Measurements from ENCODE around the gene CHST5.
A peak's percentile ranks its signal among the peaks of the same experiment; 100 is the strongest.

CHST5 gene

DNA sequence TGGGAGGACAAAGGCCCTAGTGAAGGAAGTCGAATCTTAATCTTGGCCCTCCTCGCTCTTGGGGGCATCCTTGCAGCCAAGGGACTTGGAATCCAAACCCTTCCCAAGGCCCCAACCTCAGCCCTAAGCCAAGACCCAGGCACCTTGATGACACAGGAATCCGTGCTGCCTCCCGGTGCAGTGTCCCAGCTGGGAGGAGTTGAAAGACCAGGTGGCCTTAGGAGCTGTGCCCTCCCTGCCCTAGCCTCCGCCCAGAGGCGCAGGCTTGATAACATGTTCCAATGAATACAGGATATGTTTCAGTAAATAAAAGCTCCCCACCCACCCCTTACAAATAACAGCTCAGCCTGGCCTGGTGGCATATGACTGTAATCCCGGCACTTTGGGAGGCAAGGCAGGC lies at the start of gene CHST5:
Gene CHST5, minus strand, starts transcription at position 208 of the 400 bp plus-strand sequence. CDS start 5,724 bp downstream, outside the sequence.
- Histone ChIP-seq H3K36me3 (peaks cover 0 to 6% (median 0%) of the 10 kb centered on the region in 11 experiments; a peak in 3 of 22 replicates), H3K9me3 (replicated peaks in 1 of 11) (no peaks in the 10 kb centered on the region), H3K4me2 (peak within 1 kb of the TSS in 8 of 11 experiments; percentile 57 to 84 (median 72); a peak in 16 of 22 replicates), H3K27me3 (no peaks in the 10 kb centered on the region), H3K9ac (peak within 1 kb of the TSS in 1 of 11 experiments; percentile 23; a peak in 1 of 22 replicates), H4K20me1 (peaks cover 0 to 9% (median 0%) of the 10 kb centered on the region in 11 experiments; a peak in 1 of 22 replicates), H3K4me1 (peaks cover 0 to 19% (median 14%) of the 10 kb centered on the region in 10 experiments; a peak in 17 of 20 replicates), H3K27ac (peak within 1 kb of the TSS in 2 of 11 experiments; percentile 17 to 30; a peak in 1 of 22 replicates), H3K4me3 (no peak within 1 kb of the TSS)
- TF ChIP-seq Cebpa-rat (IDR thresholded peaks at IDR 0.05) = 0 out of 22 replicates have a peak, but pooled peaks of 1 of the 11 experiments have one; percentile 11

DNA sequence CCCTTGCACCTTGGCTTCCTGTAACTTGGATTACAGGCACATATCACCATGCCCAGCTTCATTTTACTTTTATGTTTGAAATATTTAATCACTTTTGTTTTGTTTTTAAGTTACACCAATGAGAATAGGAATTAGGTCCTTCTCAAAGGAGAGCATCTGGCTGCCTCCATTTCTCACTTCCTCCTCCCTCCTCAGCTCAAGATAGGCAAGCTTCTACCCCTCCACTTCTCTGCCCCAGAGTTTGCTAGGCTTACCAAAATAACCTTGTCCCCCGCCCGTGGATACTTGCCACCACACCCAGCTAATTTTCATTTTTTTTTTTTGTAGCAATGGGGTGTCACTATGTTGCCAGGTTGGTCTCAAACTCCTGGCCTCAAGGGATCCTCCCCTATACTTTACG lies 48.2 kb upstream of the CHST5 start:
- Histone ChIP-seq H3K36me3 (peaks cover 15 to 58% (median 34%) of the 10 kb centered on the region in 11 experiments; a peak in 21 of 22 replicates), H3K27me3 (no peaks in the 10 kb centered on the region), H3K4me1 (peaks cover 5 to 18% (median 11%) of the 10 kb centered on the region in 10 experiments; a peak in 17 of 20 replicates), H3K4me3 (no peak overlapping the region), H3K9ac (no peak overlapping the region), H4K20me1 (peaks cover 0 to 8% (median 0%) of the 10 kb centered on the region in 11 experiments; a peak in 5 of 22 replicates), H3K9me3 (replicated peaks in 1 of 11) (no peaks in the 10 kb centered on the region), H3K27ac (no peak overlapping the region), H3K4me2 (no peak overlapping the region; a peak in 1 of 22 replicates)
- TF ChIP-seq Cebpa-rat (IDR thresholded peaks at IDR 0.05) = no peak

DNA sequence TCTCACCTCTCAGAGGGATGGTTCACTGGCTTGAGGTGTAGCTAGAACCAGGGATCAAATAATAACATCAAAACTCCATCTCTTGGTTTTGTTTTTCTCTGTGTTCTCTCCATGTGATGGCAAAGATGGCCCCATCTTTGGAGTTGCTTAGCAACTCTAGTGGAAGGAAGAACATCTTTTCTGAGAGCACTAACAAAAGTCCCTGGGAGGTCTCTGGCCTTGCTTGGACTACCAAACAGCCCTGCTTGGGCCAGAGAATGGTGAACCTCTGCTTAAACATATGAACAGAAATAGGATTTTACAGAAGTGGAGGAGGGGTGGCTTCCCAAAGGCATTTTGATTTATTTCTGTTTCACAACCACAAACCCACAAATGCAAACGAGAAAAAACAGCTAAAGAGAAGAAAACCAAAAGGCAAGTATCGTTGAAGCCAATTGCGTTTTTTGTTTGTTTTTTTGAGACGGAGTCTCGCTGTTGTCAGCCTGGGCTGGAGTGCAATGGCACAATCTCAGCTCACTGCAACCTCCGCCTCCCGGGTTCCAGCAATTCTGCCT lies 43.5 kb upstream of the CHST5 start:
- peaks cover 61 to 75% (median 68%) of the 10 kb centered on the region in 11 experiments for H3K36me3 ChIP-seq
- no peaks in the 10 kb centered on the region for H3K9me3 ChIP-seq (replicated peaks in 1 of 11)
- no peak for TF ChIP-seq Cebpa-rat (IDR thresholded peaks at IDR 0.05)
- H3K27ac ChIP-seq = no peak overlapping the region; a peak in 1 of 22 replicates
- peaks cover 8 to 51% (median 33%) of the 10 kb centered on the region in 11 experiments; a peak in 19 of 22 replicates for H4K20me1 ChIP-seq
- no peaks in the 10 kb centered on the region for H3K27me3 ChIP-seq
- H3K9ac ChIP-seq = no peak overlapping the region
- H3K4me1 ChIP-seq = peaks cover 6 to 26% (median 19%) of the 10 kb centered on the region in 10 experiments; a peak in 17 of 20 replicates
- no peak overlapping the region for H3K4me3 ChIP-seq
- peak overlapping the region in 10 of 11 experiments; percentile 4 to 67 (median 46); a peak in 18 of 22 replicates for H3K4me2 ChIP-seq

DNA sequence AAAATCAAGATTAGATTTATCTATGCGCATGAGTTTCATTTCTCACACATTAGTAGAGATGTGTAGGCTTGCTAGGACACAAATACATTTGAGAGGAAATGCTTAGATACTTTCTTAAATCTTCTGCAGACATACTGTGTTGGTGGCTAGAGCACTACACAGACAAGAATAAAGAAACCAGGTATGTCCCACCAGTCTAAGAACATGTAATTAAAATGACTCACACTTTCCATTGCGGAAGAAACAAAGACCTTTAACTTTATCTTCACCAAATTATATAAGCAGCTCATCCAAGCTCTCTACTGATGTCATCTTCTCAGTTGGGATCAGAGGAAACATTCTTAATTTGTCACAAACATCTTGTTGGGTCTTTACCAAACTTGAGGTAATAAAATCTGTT lies 42.8 kb upstream of the CHST5 start:
- no peaks in the 10 kb centered on the region for H3K27me3 ChIP-seq
- H3K36me3 ChIP-seq = peaks cover 67 to 81% (median 75%) of the 10 kb centered on the region in 11 experiments
- H3K9ac ChIP-seq = no peak overlapping the region
- H3K27ac ChIP-seq = no peak overlapping the region
- TF ChIP-seq Cebpa-rat (IDR thresholded peaks at IDR 0.05) = no peak
- no peaks in the 10 kb centered on the region for H3K9me3 ChIP-seq (replicated peaks in 1 of 11)
- peaks cover under 1 to 23% (median 18%) of the 10 kb centered on the region in 10 experiments; a peak in 17 of 20 replicates for H3K4me1 ChIP-seq
- peak overlapping the region in 7 of 11 experiments; percentile 4 to 67 (median 44); a peak in 11 of 22 replicates for H3K4me2 ChIP-seq
- H4K20me1 ChIP-seq = peaks cover 8 to 57% (median 39%) of the 10 kb centered on the region in 11 experiments; a peak in 19 of 22 replicates
- H3K4me3 ChIP-seq = no peak overlapping the region

DNA sequence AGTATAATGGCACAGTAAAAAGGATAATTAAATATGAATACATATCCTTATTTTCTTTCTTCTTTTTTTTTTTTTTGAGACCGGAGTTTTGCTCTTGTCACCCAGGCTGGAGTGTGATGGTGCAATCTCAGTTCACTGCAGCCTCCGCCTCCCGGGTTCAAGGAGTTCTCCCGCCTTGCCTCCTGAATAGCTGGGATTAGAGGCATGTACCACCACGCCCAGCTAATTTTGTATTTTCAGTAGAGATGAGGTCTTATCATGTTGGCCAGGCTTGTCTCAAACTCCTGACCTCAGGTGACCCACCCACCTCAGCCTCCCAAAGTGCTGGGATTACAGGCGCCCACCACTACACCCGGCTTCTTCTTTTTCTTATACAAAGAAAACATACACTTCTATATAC lies 42.3 kb upstream of the CHST5 start:
- no peaks in the 10 kb centered on the region for H3K9me3 ChIP-seq (replicated peaks in 1 of 11)
- H3K27ac ChIP-seq = no peak overlapping the region
- H3K27me3 ChIP-seq = no peaks in the 10 kb centered on the region
- TF ChIP-seq Cebpa-rat (IDR thresholded peaks at IDR 0.05) = no peak
- H3K4me2 ChIP-seq = no peak overlapping the region; a peak in 1 of 22 replicates
- H3K36me3 ChIP-seq = peaks cover 72 to 87% (median 80%) of the 10 kb centered on the region in 11 experiments
- H3K4me3 ChIP-seq = no peak overlapping the region
- peaks cover 4 to 23% (median 17%) of the 10 kb centered on the region in 10 experiments; a peak in 19 of 20 replicates for H3K4me1 ChIP-seq
- H4K20me1 ChIP-seq = peaks cover 8 to 62% (median 43%) of the 10 kb centered on the region in 11 experiments; a peak in 20 of 22 replicates
- H3K9ac ChIP-seq = no peak overlapping the region

DNA sequence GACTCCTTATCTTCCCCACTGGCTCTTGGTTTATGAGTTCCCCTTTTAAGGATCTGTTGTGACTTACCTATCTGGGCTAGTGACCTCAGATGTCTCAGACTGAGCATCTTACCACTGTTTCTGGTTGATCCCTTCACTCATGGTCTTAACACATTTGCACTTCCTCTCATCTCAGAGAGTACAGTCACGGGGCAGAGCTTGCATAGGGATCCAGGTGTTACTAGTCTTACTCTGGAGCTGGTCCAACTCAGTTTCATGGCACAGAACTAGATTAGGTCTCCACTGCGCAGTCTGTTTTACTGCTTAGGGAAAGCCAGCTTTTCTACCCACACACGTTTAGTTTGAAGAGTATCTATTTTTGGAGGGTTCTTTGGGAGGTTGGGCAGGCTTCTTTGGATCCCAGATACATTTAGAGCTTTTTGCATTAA lies 40.5 kb upstream of the CHST5 start:
- TF ChIP-seq Cebpa-rat (IDR thresholded peaks at IDR 0.05) = no peak
- Histone ChIP-seq H3K9me3 (replicated peaks in 1 of 11) (no peaks in the 10 kb centered on the region), H3K27me3 (no peaks in the 10 kb centered on the region), H3K4me1 (peaks cover 17 to 34% (median 23%) of the 10 kb centered on the region in 10 experiments), H3K27ac (no peak overlapping the region), H3K36me3 (peaks cover 91 to 100% (median 96%) of the 10 kb centered on the region in 11 experiments), H4K20me1 (peaks cover 17 to 80% (median 60%) of the 10 kb centered on the region in 11 experiments; a peak in 21 of 22 replicates), H3K4me2 (no peak overlapping the region), H3K9ac (no peak overlapping the region), H3K4me3 (no peak overlapping the region)

DNA sequence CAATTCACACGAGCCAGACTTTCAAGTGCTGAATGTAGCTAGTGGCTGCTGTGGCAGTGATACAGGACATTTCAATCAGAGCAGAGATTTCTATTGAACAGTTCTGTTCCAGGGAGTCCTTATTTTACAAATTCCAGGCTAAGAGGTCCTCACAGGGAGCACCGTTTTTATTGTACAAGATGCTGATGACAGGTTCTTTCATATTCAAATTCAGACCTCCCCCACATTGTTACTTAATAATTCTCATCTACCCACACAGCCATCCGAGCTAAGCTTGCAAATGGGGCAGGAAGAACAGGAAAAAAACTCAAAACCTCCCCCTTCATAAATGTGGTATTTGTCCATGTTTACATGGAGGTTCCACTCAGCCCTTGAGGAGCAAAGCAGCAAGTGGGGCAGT lies 40.0 kb upstream of the CHST5 start:
- Histone ChIP-seq H3K4me3 (no peak overlapping the region), H3K36me3 (peaks cover 95 to 100% (median 97%) of the 10 kb centered on the region in 11 experiments), H3K4me2 (no peak overlapping the region), H3K27me3 (no peaks in the 10 kb centered on the region), H3K9ac (no peak overlapping the region), H3K27ac (no peak overlapping the region), H3K9me3 (replicated peaks in 1 of 11) (no peaks in the 10 kb centered on the region), H3K4me1 (peaks cover 17 to 38% (median 25%) of the 10 kb centered on the region in 10 experiments), H4K20me1 (peaks cover 19 to 85% (median 65%) of the 10 kb centered on the region in 11 experiments; a peak in 21 of 22 replicates)
- TF ChIP-seq Cebpa-rat (IDR thresholded peaks at IDR 0.05) = no peak

DNA sequence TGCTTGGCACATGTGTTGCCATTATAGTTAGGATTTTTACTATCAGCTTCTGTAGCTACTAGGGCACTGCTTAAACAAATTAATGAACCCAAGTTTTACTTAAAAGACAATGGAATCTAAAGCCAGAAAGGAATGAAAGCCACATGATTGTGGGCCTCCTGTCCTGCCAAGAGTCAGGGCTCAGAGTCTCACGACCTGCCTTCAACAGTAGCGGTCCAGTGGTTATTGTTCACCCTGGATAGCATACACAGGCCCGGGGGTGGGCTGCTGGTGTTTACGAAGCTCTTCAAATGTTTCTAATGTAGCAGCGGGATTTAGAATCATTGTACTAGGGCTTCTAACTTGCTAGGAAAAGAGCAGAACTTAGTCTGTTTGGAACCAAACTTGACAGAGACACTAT lies 38.0 kb upstream of the CHST5 start:
- Histone ChIP-seq H3K4me2 (no peak overlapping the region), H3K4me1 (peaks cover 22 to 48% (median 39%) of the 10 kb centered on the region in 10 experiments), H3K27me3 (no peaks in the 10 kb centered on the region), H3K27ac (no peak overlapping the region), H3K4me3 (no peak overlapping the region), H3K36me3 (peaks cover 93 to 100% (median 100%) of the 10 kb centered on the region in 11 experiments), H3K9ac (no peak overlapping the region), H4K20me1 (peaks cover 37 to 98% (median 82%) of the 10 kb centered on the region in 11 experiments), H3K9me3 (replicated peaks in 1 of 11) (no peaks in the 10 kb centered on the region)
- TF ChIP-seq Cebpa-rat (IDR thresholded peaks at IDR 0.05) = no peak

DNA sequence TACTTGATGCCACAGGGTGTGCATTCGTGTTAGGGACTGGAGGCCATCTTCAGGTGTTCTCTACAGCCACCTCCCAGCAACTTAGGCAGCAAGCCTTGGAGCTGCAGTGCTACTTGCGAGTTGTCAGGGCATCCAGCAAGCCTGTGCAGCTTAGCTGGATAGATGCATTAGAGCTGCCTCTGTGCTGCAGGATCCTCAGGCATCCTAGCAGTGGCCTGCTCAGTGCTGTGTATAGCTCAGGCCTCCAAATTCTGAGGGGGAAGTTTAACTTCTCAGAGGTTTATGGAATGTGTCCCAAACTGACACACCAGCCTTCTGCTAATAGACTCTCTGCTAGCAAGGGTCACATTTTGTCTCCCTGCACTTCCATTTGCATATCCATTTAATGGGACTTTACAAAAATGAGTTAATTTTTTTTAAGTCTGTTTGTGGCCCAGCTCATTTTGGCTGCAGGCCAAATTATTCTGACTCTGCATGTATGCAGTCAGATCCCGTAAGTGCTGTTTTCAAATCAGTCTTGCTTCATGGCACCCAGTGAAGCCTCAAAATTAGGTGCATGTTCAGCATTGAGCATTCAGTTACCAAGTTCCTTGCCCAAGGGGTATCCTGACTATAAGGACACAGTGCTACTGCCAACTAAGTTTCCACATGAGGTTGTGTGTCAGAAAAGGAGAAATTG lies 37.1 kb upstream of the CHST5 start:
- H3K4me2 ChIP-seq = peak overlapping the region in 3 of 11 experiments; percentile 15 to 85 (median 83); a peak in 5 of 22 replicates
- no peak overlapping the region for H3K9ac ChIP-seq
- H3K27me3 ChIP-seq = no peaks in the 10 kb centered on the region
- no peak for TF ChIP-seq Cebpa-rat (IDR thresholded peaks at IDR 0.05)
- no peaks in the 10 kb centered on the region for H3K9me3 ChIP-seq (replicated peaks in 1 of 11)
- H3K4me3 ChIP-seq = no peak overlapping the region
- H3K27ac ChIP-seq = no peak overlapping the region
- peaks cover 93 to 100% (median 100%) of the 10 kb centered on the region in 11 experiments for H3K36me3 ChIP-seq
- peaks cover 27 to 56% (median 42%) of the 10 kb centered on the region in 10 experiments for H3K4me1 ChIP-seq
- peaks cover 44 to 99% (median 92%) of the 10 kb centered on the region in 11 experiments for H4K20me1 ChIP-seq

Measured in BLaER1 treated with 17β-estradiol and CSF1 and Interleukin-3, amounts not matched to agents 10 nM and 100 nM (cell line).